Mammary epithelial cell (primary cell): ENCODE data around the gene GABRR2.

Source experiments
- EZH2 ChIP-seq: IDR thresholded peaks from 2 replicates; pipeline ENCODE4 v1.6.1; 2012; ENCODE audit warnings: low read length, inconsistent platforms, borderline replicate concordance
- TF ChIP-seq, protein P1 (sequence below), 2 donors: IDR thresholded peaks in 1 of 2; conservative IDR thresholded peaks in 1 of 2; 2 replicates each; pipeline ENCODE4 v1.5.1; 2011 to 2012; ENCODE audit warnings: inconsistent platforms in 2 of 2, low read length in 2 of 2, mild to moderate bottlenecking in 2 of 2, control low read depth in 1 of 2, low read depth in 1 of 2; ENCODE audit not compliant: insufficient read depth in 1 of 2; ENCODE audit errors: extremely low read depth in 1 of 2

DNA sequence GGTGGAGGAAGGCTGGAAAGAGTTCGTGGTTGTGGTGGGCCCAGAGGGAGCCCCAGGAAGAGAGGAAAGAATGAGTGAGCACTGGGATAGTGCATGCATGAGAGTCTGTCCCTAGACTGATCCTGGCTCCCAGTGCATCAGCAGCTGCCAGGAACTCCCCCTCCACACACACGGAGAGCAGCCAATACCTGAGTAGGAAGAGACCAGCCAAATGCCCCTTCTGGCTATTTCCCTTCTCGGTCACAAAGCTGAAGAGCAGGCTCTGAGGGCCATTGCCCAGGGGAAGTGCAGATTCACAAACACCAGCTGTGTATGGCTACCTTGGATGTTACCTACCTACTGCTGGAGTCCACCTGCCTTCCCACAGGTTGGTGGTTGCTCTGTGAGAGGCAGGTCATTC is 45.1 kb downstream of the GABRR2 start:
- TF ChIP-seq, protein P1, sequence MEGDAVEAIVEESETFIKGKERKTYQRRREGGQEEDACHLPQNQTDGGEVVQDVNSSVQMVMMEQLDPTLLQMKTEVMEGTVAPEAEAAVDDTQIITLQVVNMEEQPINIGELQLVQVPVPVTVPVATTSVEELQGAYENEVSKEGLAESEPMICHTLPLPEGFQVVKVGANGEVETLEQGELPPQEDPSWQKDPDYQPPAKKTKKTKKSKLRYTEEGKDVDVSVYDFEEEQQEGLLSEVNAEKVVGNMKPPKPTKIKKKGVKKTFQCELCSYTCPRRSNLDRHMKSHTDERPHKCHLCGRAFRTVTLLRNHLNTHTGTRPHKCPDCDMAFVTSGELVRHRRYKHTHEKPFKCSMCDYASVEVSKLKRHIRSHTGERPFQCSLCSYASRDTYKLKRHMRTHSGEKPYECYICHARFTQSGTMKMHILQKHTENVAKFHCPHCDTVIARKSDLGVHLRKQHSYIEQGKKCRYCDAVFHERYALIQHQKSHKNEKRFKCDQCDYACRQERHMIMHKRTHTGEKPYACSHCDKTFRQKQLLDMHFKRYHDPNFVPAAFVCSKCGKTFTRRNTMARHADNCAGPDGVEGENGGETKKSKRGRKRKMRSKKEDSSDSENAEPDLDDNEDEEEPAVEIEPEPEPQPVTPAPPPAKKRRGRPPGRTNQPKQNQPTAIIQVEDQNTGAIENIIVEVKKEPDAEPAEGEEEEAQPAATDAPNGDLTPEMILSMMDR (conservative IDR thresholded peaks at IDR 0.05 in 1 of 2, IDR thresholded peaks at IDR 0.05 in 1 of 2; ENCODE audit: extremely low read depth in 1 of 2, insufficient read depth in 1 of 2, low read depth in 1 of 2, low read length in 2 of 2), result no peak
- no peak for TF ChIP-seq EZH2
